T-helper 1 cell treated with Interleukin-12 subunit alpha and Interleukin-12 subunit beta and Interleukin-4 antibody, amounts not matched to agents 30 μg/mL and 1 μg/mL, for 36 hours (primary cell): ENCODE results near the gene AHCYL2.
"Not testable (repeated sequence)": the region's sequence is repeated elsewhere in the genome, so short reads cannot be mapped to it uniquely, and the experiment has no call there.

Source experiments
- H3K27ac Mint-ChIP-seq: one replicate; pipeline ENCODE4 v1.8.0; 2021; ENCODE audit warnings: mild to moderate bottlenecking, mixed read lengths
- H3K27me3 Mint-ChIP-seq: one replicate; pipeline ENCODE4 v1.8.0; 2021; ENCODE audit warnings: low read depth, mixed read lengths
- H3K36me3 Mint-ChIP-seq: one replicate; pipeline ENCODE4 v1.8.0; 2021; ENCODE audit warnings: low read depth, mixed read lengths
- H3K4me1 Mint-ChIP-seq: one replicate; pipeline ENCODE4 v1.8.0; 2021; ENCODE audit warnings: low read depth, mixed read lengths
- H3K4me3 Mint-ChIP-seq: one replicate; pipeline ENCODE4 v1.8.0; 2021; ENCODE audit warnings: mild to moderate bottlenecking, moderate library complexity, mixed read lengths
- H3K9me3 Mint-ChIP-seq: one replicate; pipeline ENCODE4 v1.8.0; 2021; ENCODE audit warnings: mixed read lengths

The AHCYL2 gene

GRCh38 chr7:129433847-129434674 lies 209.2 kb downstream of the AHCYL2 start, which contains the start of gene STRIP2:
STRIP2 (plus strand) TSS chr7:129434432; CDS start chr7:129434473, 41 bp downstream.
- Mint-ChIP-seq H3K4me1 (peaks cover 38% of the 10 kb centered on the region), H3K36me3 (peaks cover 7% of the 10 kb centered on the region), H3K27me3 (peaks cover 12% of the 10 kb centered on the region), H3K9me3 (no peaks in the 10 kb centered on the region), H3K4me3 (peak within 1 kb of the TSS; percentile 98), H3K27ac (peak within 1 kb of the TSS; percentile 94)

- H3K4me3 Mint-ChIP-seq = peak overlapping the region; percentile 98
- peaks cover 42% of the 10 kb centered on the region for H3K4me1 Mint-ChIP-seq
- H3K9me3 Mint-ChIP-seq = no peaks in the 10 kb centered on the region
- peak overlapping the region; percentile 94 for H3K27ac Mint-ChIP-seq
- H3K36me3 Mint-ChIP-seq = peaks cover 7% of the 10 kb centered on the region
- H3K27me3 Mint-ChIP-seq = peaks cover 12% of the 10 kb centered on the region
Measured at GRCh38 chr7:129434675-129435318, 210.0 kb downstream of the AHCYL2 start.

GRCh38 chr7:129435414-129435829 lies 210.6 kb downstream of the AHCYL2 start:
- no peaks in the 10 kb centered on the region for H3K9me3 Mint-ChIP-seq
- peaks cover 48% of the 10 kb centered on the region for H3K4me1 Mint-ChIP-seq
- peaks cover 12% of the 10 kb centered on the region for H3K27me3 Mint-ChIP-seq
- H3K27ac Mint-ChIP-seq = peak overlapping the region; percentile 94
- H3K4me3 Mint-ChIP-seq = peak overlapping the region; percentile 98
- H3K36me3 Mint-ChIP-seq = peaks cover 13% of the 10 kb centered on the region

- H3K36me3 Mint-ChIP-seq = peaks cover 18% of the 10 kb centered on the region
- peak overlapping the region; percentile 98 for H3K4me3 Mint-ChIP-seq
- no peaks in the 10 kb centered on the region for H3K9me3 Mint-ChIP-seq
- peak overlapping the region; percentile 94 for H3K27ac Mint-ChIP-seq
- peaks cover 12% of the 10 kb centered on the region for H3K27me3 Mint-ChIP-seq
- H3K4me1 Mint-ChIP-seq = peaks cover 51% of the 10 kb centered on the region
Measured at GRCh38 chr7:129436335-129436923, 211.6 kb downstream of the AHCYL2 start.

- peak overlapping the region; percentile 6 for H3K27ac Mint-ChIP-seq
- H3K27me3 Mint-ChIP-seq = peaks cover 8% of the 10 kb centered on the region
- H3K36me3 Mint-ChIP-seq = peaks cover 18% of the 10 kb centered on the region
- no peaks in the 10 kb centered on the region for H3K9me3 Mint-ChIP-seq
- H3K4me1 Mint-ChIP-seq = peaks cover 52% of the 10 kb centered on the region
- H3K4me3 Mint-ChIP-seq = peak overlapping the region; percentile 24
Measured at GRCh38 chr7:129437190-129437589, 212.4 kb downstream of the AHCYL2 start.

- peak overlapping the region; percentile 62 for H3K4me3 Mint-ChIP-seq
- H3K4me1 Mint-ChIP-seq = peaks cover 53% of the 10 kb centered on the region
- H3K36me3 Mint-ChIP-seq = peaks cover 20% of the 10 kb centered on the region
- H3K27ac Mint-ChIP-seq = peak overlapping the region; percentile 82
- no peaks in the 10 kb centered on the region for H3K9me3 Mint-ChIP-seq
- peaks cover under 1% of the 10 kb centered on the region for H3K27me3 Mint-ChIP-seq
Measured at GRCh38 chr7:129438281-129438838, 213.5 kb downstream of the AHCYL2 start.

- Mint-ChIP-seq H3K4me1 (peaks cover 55% of the 10 kb centered on the region), H3K9me3 (no peaks in the 10 kb centered on the region), H3K4me3 (peak overlapping the region; percentile 62), H3K27me3 (no peaks in the 10 kb centered on the region), H3K27ac (peak overlapping the region; percentile 82), H3K36me3 (peaks cover 26% of the 10 kb centered on the region)
Measured at GRCh38 chr7:129438839-129439651, 214.2 kb downstream of the AHCYL2 start.

GRCh38 chr7:129439963-129440625 lies 215.3 kb downstream of the AHCYL2 start:
- Mint-ChIP-seq H3K4me3 (no peak overlapping the region), H3K27me3 (no peaks in the 10 kb centered on the region), H3K27ac (peak overlapping the region; percentile 3), H3K4me1 (peaks cover 53% of the 10 kb centered on the region), H3K9me3 (no peaks in the 10 kb centered on the region), H3K36me3 (peaks cover 35% of the 10 kb centered on the region)

- peaks cover 32% of the 10 kb centered on the region for H3K4me1 Mint-ChIP-seq
- peaks cover 57% of the 10 kb centered on the region for H3K36me3 Mint-ChIP-seq
- no peaks in the 10 kb centered on the region for H3K27me3 Mint-ChIP-seq
- peaks cover under 1% of the 10 kb centered on the region for H3K9me3 Mint-ChIP-seq
- peak overlapping the region; percentile 42 for H3K27ac Mint-ChIP-seq
- H3K4me3 Mint-ChIP-seq = no peak overlapping the region
Measured at GRCh38 chr7:129443612-129444011, 218.8 kb downstream of the AHCYL2 start.

- Mint-ChIP-seq H3K36me3 (peaks cover 67% of the 10 kb centered on the region), H3K4me1 (peaks cover 25% of the 10 kb centered on the region)
- H3K9me3 Mint-ChIP-seq, H3K27ac Mint-ChIP-seq, H3K4me3 Mint-ChIP-seq, H3K27me3 Mint-ChIP-seq: not testable (repeated sequence)
Measured at GRCh38 chr7:129444776-129445175, 219.9 kb downstream of the AHCYL2 start.

- H3K27ac Mint-ChIP-seq, H3K4me3 Mint-ChIP-seq, H3K27me3 Mint-ChIP-seq, H3K9me3 Mint-ChIP-seq: not testable (repeated sequence)
- H3K36me3 Mint-ChIP-seq = peaks cover 73% of the 10 kb centered on the region
- peaks cover 19% of the 10 kb centered on the region for H3K4me1 Mint-ChIP-seq
Measured at GRCh38 chr7:129446925-129447324, 222.1 kb downstream of the AHCYL2 start.

- H3K27ac Mint-ChIP-seq, H3K27me3 Mint-ChIP-seq, H3K4me3 Mint-ChIP-seq, H3K9me3 Mint-ChIP-seq: not testable (repeated sequence)
- Mint-ChIP-seq H3K36me3 (peaks cover 75% of the 10 kb centered on the region), H3K4me1 (peaks cover 18% of the 10 kb centered on the region)
Measured at GRCh38 chr7:129447445-129447844, 222.6 kb downstream of the AHCYL2 start.

- H3K27me3 Mint-ChIP-seq, H3K4me1 Mint-ChIP-seq, H3K27ac Mint-ChIP-seq, H3K9me3 Mint-ChIP-seq, H3K4me3 Mint-ChIP-seq: not testable (repeated sequence)
- peaks cover 70% of the 10 kb centered on the region for H3K36me3 Mint-ChIP-seq
Measured at GRCh38 chr7:129448608-129449007, 223.8 kb downstream of the AHCYL2 start.
